Panc1 (cell line): ENCODE results near the gene NOL9.

ENCODE experiments used
- SIN3A ChIP-seq: IDR thresholded peaks from 2 replicates; pipeline ENCODE4 v1.6.1; 2012; ENCODE audit warnings: low read depth, mild to moderate bottlenecking, low read length, moderate library complexity, borderline replicate concordance; ENCODE audit not compliant: insufficient read depth
- TF ChIP-seq, protein P1 (sequence below): fragments of 450-650 bp; IDR thresholded peaks from 2 replicates; pipeline ENCODE4 v1.5.1; 2017; ENCODE audit warnings: mild to moderate bottlenecking
- TF ChIP-seq, protein P2 (sequence below), 2 experiments: IDR thresholded peaks; 2 replicates each; pipeline ENCODE4 v1.6.1; 2011 to 2012; ENCODE audit warnings: low read depth in 2 of 2, control low read depth in 1 of 2, low read length in 1 of 2, mild to moderate bottlenecking in 1 of 2, moderate library complexity in 1 of 2; ENCODE audit not compliant: insufficient read depth in 1 of 2

DNA sequence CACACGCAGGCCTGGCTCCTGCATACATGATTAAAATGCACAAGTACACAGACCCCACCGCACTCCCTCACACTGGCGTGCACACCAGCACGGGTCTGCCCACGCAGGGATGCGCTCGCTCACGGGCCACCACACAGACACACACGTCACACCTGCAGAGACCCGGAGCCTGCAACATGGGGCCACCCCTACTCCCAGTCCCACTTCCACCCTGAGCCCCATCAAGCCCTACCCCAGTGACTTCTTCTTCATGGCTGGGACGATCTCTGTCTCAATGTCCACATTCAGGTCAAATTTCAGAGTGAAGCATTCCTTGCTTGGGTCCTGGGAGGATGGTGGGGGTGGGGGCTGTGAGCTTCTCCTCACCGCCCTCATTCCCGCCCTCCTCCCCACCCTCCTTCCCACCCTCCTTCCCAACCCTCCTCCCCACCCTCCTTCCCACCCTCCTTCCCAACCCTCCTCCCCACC is 79.5 kb downstream of the NOL9 start:
- TF ChIP-seq, protein P1, sequence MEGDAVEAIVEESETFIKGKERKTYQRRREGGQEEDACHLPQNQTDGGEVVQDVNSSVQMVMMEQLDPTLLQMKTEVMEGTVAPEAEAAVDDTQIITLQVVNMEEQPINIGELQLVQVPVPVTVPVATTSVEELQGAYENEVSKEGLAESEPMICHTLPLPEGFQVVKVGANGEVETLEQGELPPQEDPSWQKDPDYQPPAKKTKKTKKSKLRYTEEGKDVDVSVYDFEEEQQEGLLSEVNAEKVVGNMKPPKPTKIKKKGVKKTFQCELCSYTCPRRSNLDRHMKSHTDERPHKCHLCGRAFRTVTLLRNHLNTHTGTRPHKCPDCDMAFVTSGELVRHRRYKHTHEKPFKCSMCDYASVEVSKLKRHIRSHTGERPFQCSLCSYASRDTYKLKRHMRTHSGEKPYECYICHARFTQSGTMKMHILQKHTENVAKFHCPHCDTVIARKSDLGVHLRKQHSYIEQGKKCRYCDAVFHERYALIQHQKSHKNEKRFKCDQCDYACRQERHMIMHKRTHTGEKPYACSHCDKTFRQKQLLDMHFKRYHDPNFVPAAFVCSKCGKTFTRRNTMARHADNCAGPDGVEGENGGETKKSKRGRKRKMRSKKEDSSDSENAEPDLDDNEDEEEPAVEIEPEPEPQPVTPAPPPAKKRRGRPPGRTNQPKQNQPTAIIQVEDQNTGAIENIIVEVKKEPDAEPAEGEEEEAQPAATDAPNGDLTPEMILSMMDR, result no peak
- TF ChIP-seq SIN3A, result no peak
- TF ChIP-seq, protein P2, sequence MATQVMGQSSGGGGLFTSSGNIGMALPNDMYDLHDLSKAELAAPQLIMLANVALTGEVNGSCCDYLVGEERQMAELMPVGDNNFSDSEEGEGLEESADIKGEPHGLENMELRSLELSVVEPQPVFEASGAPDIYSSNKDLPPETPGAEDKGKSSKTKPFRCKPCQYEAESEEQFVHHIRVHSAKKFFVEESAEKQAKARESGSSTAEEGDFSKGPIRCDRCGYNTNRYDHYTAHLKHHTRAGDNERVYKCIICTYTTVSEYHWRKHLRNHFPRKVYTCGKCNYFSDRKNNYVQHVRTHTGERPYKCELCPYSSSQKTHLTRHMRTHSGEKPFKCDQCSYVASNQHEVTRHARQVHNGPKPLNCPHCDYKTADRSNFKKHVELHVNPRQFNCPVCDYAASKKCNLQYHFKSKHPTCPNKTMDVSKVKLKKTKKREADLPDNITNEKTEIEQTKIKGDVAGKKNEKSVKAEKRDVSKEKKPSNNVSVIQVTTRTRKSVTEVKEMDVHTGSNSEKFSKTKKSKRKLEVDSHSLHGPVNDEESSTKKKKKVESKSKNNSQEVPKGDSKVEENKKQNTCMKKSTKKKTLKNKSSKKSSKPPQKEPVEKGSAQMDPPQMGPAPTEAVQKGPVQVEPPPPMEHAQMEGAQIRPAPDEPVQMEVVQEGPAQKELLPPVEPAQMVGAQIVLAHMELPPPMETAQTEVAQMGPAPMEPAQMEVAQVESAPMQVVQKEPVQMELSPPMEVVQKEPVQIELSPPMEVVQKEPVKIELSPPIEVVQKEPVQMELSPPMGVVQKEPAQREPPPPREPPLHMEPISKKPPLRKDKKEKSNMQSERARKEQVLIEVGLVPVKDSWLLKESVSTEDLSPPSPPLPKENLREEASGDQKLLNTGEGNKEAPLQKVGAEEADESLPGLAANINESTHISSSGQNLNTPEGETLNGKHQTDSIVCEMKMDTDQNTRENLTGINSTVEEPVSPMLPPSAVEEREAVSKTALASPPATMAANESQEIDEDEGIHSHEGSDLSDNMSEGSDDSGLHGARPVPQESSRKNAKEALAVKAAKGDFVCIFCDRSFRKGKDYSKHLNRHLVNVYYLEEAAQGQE (IDR thresholded peaks at IDR 0.05; ENCODE audit: insufficient read depth in 1 of 2, low read depth in 2 of 2, low read length in 1 of 2), result no peak
